ENCODE results near the gene FZD4. TPM values are rescaled to one million over a fixed set of nuclear protein-coding genes. Genes with fewer than 3 reads are reported as not detected.

The FZD4 gene
- total RNA-seq, 1 experiment from 2014 or later = 7.7 TPM

DNA sequence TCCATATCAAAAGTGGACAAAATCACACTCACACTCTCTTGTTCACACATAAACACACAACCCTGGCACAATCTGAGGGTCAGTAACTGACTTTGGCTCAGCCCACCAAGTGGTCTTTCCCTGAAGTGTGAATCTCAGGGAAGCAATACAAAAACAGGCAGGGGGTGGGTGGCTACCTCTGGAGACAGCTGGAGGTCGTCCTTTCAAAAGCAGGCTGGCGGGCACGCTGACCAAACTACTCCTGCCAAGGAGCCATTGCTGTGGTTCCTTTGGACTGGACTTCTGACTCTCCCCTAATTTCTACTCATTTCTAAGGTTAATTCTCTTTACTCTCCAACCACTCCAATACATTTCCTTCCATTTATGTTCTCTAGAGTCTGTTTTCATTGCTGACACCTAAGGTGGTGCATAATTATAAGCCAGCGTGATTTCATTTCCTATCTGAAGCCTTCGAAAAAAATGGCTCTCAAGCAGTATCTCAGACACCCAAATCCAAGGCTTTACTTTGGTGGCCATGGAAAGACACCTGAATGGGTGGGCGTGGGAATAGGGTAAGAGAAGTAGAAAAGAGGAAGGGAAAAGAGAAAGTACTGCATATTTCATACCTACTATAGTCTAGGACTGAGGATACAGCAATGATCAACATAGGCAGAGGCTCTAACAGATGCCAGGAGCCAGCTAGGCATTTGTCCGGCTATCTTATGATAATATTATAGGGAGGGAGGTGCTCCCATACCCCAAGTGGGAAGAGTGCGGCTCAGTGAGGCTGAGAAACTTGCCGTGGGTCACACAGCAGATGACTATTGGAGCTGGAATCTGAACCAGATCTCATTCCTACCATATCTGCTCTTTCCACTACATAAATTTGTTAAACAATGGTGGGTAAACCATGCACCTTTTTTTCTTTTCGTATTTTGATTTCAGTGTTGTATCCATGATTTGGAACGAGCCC lies 22.0 kb downstream of the FZD4 start:
- ChIA-PET POLR2A (no interaction called here), CTCF (interaction anchor here (1.8 kb wide), 1 partner anchor 23 kb away, joined by 3 read pairs; no protein-coding TSS in a partner anchor)
- Mint-ChIP-seq H3K36me3 (no peaks in the 10 kb centered on the region), H3K27ac (no peak overlapping the region), H3K27me3 (ENCODE audit: low read depth) (no peaks in the 10 kb centered on the region), H3K9me3 (no peaks in the 10 kb centered on the region), H3K4me1 (peaks cover 41% of the 10 kb centered on the region), H3K4me3 (no peak overlapping the region)
- no peak for ATAC-seq
- TF ChIP-seq, protein P1, sequence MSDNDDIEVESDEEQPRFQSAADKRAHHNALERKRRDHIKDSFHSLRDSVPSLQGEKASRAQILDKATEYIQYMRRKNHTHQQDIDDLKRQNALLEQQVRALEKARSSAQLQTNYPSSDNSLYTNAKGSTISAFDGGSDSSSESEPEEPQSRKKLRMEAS (CRISPR knock-in tag; IDR thresholded peaks at IDR 0.05) = no peak
- TF ChIP-seq TCF7 (CRISPR knock-in tag; IDR thresholded peaks at IDR 0.05; ENCODE audit: low read depth) (no peak), ZNF219 (CRISPR knock-in tag; IDR thresholded peaks at IDR 0.05; ENCODE audit: borderline replicate concordance) (no peak), GABPB1 (CRISPR knock-in tag; IDR thresholded peaks at IDR 0.05) (no peak), OVOL2 (CRISPR knock-in tag; IDR thresholded peaks at IDR 0.05; ENCODE audit: borderline replicate concordance) (no peak), HMGA2 (CRISPR knock-in tag; IDR thresholded peaks at IDR 0.05) (no peak), FOXP1 (CRISPR knock-in tag; IDR thresholded peaks at IDR 0.05; ENCODE audit: borderline replicate concordance) (no peak), ZNF232 (CRISPR knock-in tag; IDR thresholded peaks at IDR 0.05) (no peak), ZNF317 (CRISPR knock-in tag; IDR thresholded peaks at IDR 0.05; ENCODE audit: borderline replicate concordance, low read depth) (no peak), ZNF138 (CRISPR knock-in tag; conservative IDR thresholded peaks at IDR 0.05) (no peak), ZNF423 (CRISPR knock-in tag; IDR thresholded peaks at IDR 0.05) (no peak), ATF1 (CRISPR knock-in tag; IDR thresholded peaks at IDR 0.05) (no peak), SP1 (CRISPR knock-in tag; conservative IDR thresholded peaks at IDR 0.05) (no peak)
- TF ChIP-seq, protein P2, sequence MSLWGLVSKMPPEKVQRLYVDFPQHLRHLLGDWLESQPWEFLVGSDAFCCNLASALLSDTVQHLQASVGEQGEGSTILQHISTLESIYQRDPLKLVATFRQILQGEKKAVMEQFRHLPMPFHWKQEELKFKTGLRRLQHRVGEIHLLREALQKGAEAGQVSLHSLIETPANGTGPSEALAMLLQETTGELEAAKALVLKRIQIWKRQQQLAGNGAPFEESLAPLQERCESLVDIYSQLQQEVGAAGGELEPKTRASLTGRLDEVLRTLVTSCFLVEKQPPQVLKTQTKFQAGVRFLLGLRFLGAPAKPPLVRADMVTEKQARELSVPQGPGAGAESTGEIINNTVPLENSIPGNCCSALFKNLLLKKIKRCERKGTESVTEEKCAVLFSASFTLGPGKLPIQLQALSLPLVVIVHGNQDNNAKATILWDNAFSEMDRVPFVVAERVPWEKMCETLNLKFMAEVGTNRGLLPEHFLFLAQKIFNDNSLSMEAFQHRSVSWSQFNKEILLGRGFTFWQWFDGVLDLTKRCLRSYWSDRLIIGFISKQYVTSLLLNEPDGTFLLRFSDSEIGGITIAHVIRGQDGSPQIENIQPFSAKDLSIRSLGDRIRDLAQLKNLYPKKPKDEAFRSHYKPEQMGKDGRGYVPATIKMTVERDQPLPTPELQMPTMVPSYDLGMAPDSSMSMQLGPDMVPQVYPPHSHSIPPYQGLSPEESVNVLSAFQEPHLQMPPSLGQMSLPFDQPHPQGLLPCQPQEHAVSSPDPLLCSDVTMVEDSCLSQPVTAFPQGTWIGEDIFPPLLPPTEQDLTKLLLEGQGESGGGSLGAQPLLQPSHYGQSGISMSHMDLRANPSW (CRISPR knock-in tag; conservative IDR thresholded peaks at IDR 0.05; ENCODE audit: low read depth) = no peak
- TF ChIP-seq, protein P3, sequence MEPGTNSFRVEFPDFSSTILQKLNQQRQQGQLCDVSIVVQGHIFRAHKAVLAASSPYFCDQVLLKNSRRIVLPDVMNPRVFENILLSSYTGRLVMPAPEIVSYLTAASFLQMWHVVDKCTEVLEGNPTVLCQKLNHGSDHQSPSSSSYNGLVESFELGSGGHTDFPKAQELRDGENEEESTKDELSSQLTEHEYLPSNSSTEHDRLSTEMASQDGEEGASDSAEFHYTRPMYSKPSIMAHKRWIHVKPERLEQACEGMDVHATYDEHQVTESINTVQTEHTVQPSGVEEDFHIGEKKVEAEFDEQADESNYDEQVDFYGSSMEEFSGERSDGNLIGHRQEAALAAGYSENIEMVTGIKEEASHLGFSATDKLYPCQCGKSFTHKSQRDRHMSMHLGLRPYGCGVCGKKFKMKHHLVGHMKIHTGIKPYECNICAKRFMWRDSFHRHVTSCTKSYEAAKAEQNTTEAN (CRISPR knock-in tag; IDR thresholded peaks at IDR 0.05) = no peak
- TF ChIP-seq, protein P4, sequence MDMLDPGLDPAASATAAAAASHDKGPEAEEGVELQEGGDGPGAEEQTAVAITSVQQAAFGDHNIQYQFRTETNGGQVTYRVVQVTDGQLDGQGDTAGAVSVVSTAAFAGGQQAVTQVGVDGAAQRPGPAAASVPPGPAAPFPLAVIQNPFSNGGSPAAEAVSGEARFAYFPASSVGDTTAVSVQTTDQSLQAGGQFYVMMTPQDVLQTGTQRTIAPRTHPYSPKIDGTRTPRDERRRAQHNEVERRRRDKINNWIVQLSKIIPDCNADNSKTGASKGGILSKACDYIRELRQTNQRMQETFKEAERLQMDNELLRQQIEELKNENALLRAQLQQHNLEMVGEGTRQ (CRISPR knock-in tag; IDR thresholded peaks at IDR 0.05) = no peak
- TF ChIP-seq, protein P5, sequence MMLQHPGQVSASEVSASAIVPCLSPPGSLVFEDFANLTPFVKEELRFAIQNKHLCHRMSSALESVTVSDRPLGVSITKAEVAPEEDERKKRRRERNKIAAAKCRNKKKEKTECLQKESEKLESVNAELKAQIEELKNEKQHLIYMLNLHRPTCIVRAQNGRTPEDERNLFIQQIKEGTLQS (CRISPR knock-in tag; conservative IDR thresholded peaks at IDR 0.05) = no peak
- TF ChIP-seq, protein P6, sequence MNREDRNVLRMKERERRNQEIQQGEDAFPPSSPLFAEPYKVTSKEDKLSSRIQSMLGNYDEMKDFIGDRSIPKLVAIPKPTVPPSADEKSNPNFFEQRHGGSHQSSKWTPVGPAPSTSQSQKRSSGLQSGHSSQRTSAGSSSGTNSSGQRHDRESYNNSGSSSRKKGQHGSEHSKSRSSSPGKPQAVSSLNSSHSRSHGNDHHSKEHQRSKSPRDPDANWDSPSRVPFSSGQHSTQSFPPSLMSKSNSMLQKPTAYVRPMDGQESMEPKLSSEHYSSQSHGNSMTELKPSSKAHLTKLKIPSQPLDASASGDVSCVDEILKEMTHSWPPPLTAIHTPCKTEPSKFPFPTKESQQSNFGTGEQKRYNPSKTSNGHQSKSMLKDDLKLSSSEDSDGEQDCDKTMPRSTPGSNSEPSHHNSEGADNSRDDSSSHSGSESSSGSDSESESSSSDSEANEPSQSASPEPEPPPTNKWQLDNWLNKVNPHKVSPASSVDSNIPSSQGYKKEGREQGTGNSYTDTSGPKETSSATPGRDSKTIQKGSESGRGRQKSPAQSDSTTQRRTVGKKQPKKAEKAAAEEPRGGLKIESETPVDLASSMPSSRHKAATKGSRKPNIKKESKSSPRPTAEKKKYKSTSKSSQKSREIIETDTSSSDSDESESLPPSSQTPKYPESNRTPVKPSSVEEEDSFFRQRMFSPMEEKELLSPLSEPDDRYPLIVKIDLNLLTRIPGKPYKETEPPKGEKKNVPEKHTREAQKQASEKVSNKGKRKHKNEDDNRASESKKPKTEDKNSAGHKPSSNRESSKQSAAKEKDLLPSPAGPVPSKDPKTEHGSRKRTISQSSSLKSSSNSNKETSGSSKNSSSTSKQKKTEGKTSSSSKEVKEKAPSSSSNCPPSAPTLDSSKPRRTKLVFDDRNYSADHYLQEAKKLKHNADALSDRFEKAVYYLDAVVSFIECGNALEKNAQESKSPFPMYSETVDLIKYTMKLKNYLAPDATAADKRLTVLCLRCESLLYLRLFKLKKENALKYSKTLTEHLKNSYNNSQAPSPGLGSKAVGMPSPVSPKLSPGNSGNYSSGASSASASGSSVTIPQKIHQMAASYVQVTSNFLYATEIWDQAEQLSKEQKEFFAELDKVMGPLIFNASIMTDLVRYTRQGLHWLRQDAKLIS (CRISPR knock-in tag; IDR thresholded peaks at IDR 0.05; ENCODE audit: borderline replicate concordance) = no peak
- TF ChIP-seq, protein P7, sequence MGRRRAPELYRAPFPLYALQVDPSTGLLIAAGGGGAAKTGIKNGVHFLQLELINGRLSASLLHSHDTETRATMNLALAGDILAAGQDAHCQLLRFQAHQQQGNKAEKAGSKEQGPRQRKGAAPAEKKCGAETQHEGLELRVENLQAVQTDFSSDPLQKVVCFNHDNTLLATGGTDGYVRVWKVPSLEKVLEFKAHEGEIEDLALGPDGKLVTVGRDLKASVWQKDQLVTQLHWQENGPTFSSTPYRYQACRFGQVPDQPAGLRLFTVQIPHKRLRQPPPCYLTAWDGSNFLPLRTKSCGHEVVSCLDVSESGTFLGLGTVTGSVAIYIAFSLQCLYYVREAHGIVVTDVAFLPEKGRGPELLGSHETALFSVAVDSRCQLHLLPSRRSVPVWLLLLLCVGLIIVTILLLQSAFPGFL (CRISPR knock-in tag; IDR thresholded peaks at IDR 0.05; ENCODE audit: borderline replicate concordance) = no peak
- no peak for DNase-seq (ENCODE audit: low spot score)
